Stimulated activated CD8-positive, alpha-beta memory T cell treated with anti-CD3 and anti-CD28 coated beads, Interleukin-12 subunit alpha, Interleukin-12 subunit beta, amount 100 ng/mL, for 24 hours (primary cell): ENCODE measurements around the gene NCOR2.

Experiments
- DNase-seq: peaks from one replicate; pipeline ENCODE4 v3.0.0-alpha.2; 2020; ENCODE audit errors: extremely low read depth

Gene NCOR2

DNA sequence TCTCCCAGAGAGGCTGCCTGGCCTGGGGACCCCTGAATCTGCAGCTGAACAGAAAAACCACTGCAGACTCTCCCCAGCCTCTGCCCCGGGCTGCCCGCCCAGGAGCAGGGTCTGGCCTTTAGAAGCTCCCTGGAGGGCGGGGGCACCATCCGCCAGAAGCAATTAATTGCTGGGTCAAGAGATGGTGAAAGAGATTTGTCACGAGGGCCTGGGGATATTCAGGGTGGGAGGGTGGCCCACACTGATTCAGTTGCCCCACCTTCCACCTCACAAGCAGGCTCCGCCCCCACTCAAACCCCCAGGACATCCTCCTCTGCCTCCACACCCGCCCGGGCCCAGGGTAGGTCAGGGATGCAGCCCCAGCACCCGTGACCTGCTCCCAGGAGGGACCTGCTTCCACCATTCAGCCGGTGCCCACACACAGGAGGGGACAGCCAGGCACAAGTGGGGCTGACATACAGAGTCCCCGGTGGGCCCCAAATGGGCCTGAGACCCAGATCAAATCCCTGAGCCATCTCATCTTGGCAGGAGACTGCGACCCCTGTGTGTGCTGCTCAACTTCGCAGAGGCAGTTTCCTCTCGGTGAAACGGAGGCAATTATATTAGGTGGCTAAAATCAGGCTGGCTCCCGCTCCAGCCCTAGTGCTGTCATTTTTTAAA lies 23.0 kb downstream of the NCOR2 start:
- no peak for DNase-seq

- no peak for DNase-seq
Observed at GRCh38 chr12:124543590-124544310, 23.7 kb downstream of the NCOR2 start.

DNA sequence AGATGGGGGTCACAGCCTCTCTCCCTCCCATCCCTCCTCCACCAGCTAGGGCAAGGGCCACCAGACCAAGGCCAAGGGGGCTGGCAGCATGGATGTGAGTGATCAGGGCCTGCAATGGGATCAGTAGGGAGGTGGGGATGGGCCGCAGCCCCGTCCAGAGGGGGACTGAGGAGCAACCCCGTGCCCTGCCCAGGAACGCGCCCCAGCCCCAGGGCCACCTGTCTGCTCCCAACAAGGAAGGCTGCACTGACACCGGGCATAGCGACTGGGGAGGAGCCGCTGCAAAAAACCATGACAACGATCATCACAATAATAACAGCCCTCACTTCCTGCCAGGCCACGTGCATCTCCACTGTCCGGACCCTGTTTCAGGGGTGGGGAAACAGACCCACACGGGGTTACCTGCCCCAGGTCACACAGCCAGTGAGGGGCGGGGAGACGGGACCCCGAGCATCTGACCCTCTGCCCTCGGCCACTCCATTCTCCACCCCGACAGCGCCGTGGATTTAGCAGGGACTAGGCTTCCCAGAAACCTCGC lies 24.3 kb downstream of the NCOR2 start:
- no peak for DNase-seq

GRCh38 chr12:124542021-124542949 lies 25.1 kb downstream of the NCOR2 start:
- DNase-seq, result no peak

GRCh38 chr12:124541322-124541721 lies 26.1 kb downstream of the NCOR2 start:
- no peak for DNase-seq

GRCh38 chr12:124539084-124540041 lies 28.0 kb downstream of the NCOR2 start:
- no peak for DNase-seq

GRCh38 chr12:124538194-124539082 lies 29.0 kb downstream of the NCOR2 start:
- no peak for DNase-seq

GRCh38 chr12:124537525-124538193 lies 29.8 kb downstream of the NCOR2 start:
- DNase-seq, result no peak

GRCh38 chr12:124536641-124537040 lies 30.8 kb downstream of the NCOR2 start:
- no peak for DNase-seq

GRCh38 chr12:124534776-124535740 lies 32.4 kb downstream of the NCOR2 start:
- DNase-seq, result no peak

GRCh38 chr12:124533456-124533855 lies 34.0 kb downstream of the NCOR2 start:
- DNase-seq, result no peak

- no peak for DNase-seq
Observed at GRCh38 chr12:124532967-124533366, 34.4 kb downstream of the NCOR2 start.

DNA sequence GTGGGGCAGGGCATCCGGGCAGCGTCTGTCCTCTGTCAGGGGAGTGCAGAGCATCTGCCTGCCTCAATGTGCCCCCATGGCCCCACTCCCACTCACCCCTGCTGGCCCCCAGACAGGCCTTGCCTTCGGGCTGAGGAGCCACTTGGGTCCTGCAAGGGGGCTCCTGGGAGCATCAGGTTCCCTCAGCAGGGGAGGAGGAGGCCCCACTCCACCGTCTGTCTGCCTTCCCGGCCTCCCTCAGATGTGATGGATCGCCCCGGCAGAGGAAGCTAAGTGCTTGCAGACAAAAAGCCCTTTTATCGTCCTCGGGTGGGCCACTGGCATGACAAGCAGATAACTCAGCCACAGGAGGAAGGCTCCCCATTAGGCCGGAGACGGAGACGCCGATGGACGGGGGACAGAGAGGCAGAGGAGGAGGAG lies 35.1 kb downstream of the NCOR2 start:
- DNase-seq, result no peak

DNA sequence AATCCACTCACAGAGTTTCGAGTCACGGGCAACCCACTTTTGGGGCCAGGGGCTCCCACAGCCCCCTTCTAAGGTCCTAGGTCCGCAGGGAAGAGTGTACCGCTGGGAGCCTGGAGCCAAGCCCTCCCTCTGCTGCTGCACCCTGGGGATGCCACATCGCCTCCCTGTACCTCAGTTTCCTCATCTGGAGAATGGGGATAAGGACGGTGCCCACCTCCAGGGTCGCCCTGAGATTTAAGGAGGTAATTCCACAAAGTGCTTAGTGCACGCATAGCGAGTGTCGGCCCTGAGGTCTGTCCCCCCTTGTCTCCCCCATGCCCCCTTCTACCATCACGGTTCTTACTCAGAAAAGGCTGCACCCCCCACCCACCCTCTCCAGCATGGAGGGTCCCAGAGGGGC lies 35.5 kb downstream of the NCOR2 start:
- DNase-seq, result no peak

DNA sequence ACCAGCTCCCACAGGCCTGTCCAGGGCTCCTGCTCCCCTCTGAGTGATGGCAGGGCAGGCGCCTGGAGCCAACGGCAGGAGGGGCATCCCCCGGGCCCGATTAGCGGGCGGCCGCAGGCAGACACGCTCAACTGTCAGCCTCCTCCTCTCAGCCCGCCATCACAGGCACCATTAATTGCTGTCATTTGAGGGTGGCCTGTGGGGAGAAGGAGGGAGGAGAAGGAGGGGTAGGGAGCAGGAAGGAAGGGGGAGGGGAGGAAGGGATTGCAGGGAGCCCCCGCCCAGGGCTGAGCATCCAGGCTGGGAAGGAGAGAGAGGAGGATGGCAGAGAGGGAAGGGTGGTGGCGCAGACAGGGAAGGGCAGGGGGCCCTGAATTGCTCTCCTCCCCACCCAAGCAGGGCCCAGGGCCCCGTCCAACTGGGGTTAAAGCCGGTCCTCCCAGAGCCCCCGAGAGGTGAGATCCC lies 36.1 kb downstream of the NCOR2 start:
- DNase-seq, result no peak

GRCh38 chr12:124530637-124531263 lies 36.7 kb downstream of the NCOR2 start:
- no peak for DNase-seq

DNA sequence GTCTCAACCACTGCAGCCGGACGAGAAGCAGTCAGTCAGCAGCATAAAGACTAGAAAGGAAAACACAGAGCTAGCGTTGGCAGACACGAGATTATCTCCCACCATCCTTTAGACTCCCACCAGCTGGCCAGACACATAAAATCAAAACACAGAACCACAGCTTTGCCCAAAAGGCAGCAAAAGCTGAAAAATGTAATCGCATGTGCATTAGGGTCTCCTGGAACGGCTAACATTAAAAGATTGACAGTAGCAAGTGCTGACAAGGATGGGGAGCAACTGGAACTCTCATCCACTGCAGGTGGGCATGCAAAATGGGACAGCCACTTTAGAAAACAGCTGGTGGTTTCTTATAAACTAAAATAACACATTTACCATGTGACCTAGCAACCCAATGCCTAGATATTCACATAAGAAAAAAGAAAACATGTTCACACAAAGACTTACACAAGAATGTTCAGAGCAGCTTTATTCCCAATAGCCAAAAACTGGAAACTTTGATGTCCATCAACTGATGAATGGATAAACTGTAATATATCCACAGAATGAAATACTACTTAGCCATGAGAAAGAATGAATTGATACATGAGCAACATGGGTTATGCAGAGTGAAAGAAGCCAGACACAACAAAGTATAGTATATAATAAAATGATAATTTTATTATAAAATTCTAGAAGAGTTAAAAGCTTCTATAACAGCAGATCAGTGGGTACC lies 37.7 kb downstream of the NCOR2 start:
- no peak for DNase-seq
